MM.1S (cell line): ENCODE measurements around the gene BBS2.

ENCODE experiments used
- CTCF ChIP-seq: fragments of 300-600 bp; sonication (generic); IDR thresholded peaks from 2 replicates; pipeline ENCODE4 v1.5.1; 2016; ENCODE audit warnings: antibody characterized with exemption, low read length, mixed read lengths
- EZH2 ChIP-seq: fragments of 300-600 bp; sonication (generic); optimal IDR thresholded peaks from 2 replicates; pipeline ENCODE3; 2017; ENCODE audit warnings: low read depth, mild to moderate bottlenecking, antibody characterized with exemption, low read length, mixed read lengths

GRCh38 chr16:56447286-56447685 lies 72.5 kb downstream of the BBS2 start:
- TF ChIP-seq EZH2 (no peak), CTCF (no peak)
